Measurements from ENCODE around the gene PPWD1.
A peak's percentile ranks its signal among the peaks of the same experiment; 100 is the strongest.
"Not testable (repeated sequence)": the region's sequence is repeated elsewhere in the genome, so short reads cannot be mapped to it uniquely, and the experiment has no call there.

The PPWD1 gene

GRCh38 chr5:65556718-65557117, 6.4 kb upstream of the PPWD1 start:
- no peak overlapping the region for H3K27ac ChIP-seq
- no peak overlapping the region for H3K4me3 ChIP-seq (ENCODE audit: low read depth, low read length)
- no peaks in the 10 kb centered on the region for H3K27me3 ChIP-seq (ENCODE audit: insufficient read depth, low read depth, severe bottlenecking)
- H3K36me3 ChIP-seq = peaks cover 61% of the 10 kb centered on the region
- no peak for TF ChIP-seq CTCF (IDR thresholded peaks at IDR 0.05; ENCODE audit: low read depth, low read length)
- DNase-seq = no peak
- H3K9me3 ChIP-seq (ENCODE audit: severe bottlenecking) = no peaks in the 10 kb centered on the region

GRCh38 chr5:65563777-65564176, 681 bp downstream of the PPWD1 start:
- no peak for DNase-seq

GRCh38 chr5:65566505-65566904, 3.4 kb downstream of the PPWD1 start:
- H3K9me3 ChIP-seq (ENCODE audit: severe bottlenecking) = no peaks in the 10 kb centered on the region
- H3K27me3 ChIP-seq (ENCODE audit: insufficient read depth, low read depth, severe bottlenecking) = no peaks in the 10 kb centered on the region
- no peak overlapping the region for H3K4me3 ChIP-seq (ENCODE audit: low read depth, low read length)
- no peak for TF ChIP-seq CTCF (IDR thresholded peaks at IDR 0.05; ENCODE audit: low read depth, low read length)
- H3K36me3 ChIP-seq = peaks cover 29% of the 10 kb centered on the region
- no peak overlapping the region for H3K27ac ChIP-seq
- DNase-seq = no peak

More at GRCh38 chr5:65563777-65564176, 681 bp downstream of the PPWD1 start:
- TF ChIP-seq CTCF (IDR thresholded peaks at IDR 0.05; ENCODE audit: low read depth, low read length) = no peak
- Histone ChIP-seq H3K4me3 (ENCODE audit: low read depth, low read length) (peak overlapping the region; percentile 64), H3K9me3 (ENCODE audit: severe bottlenecking) (no peaks in the 10 kb centered on the region), H3K36me3 (peaks cover 24% of the 10 kb centered on the region), H3K27me3 (ENCODE audit: insufficient read depth, low read depth, severe bottlenecking) (no peaks in the 10 kb centered on the region), H3K27ac (peak overlapping the region; percentile 96)

GRCh38 chr5:65570598-65571226, 7.6 kb downstream of the PPWD1 start:
- no peak for TF ChIP-seq CTCF (IDR thresholded peaks at IDR 0.05; ENCODE audit: low read depth, low read length)
- H3K9me3 ChIP-seq (ENCODE audit: severe bottlenecking) = no peaks in the 10 kb centered on the region
- no peak overlapping the region for H3K4me3 ChIP-seq (ENCODE audit: low read depth, low read length)
- H3K27ac ChIP-seq = no peak overlapping the region
- DNase-seq = no peak
- H3K27me3 ChIP-seq (ENCODE audit: insufficient read depth, low read depth, severe bottlenecking) = no peaks in the 10 kb centered on the region
- H3K36me3 ChIP-seq = peaks cover 49% of the 10 kb centered on the region

- peaks cover 52% of the 10 kb centered on the region for H3K36me3 ChIP-seq
- no peak for TF ChIP-seq CTCF (IDR thresholded peaks at IDR 0.05; ENCODE audit: low read depth, low read length)
- no peak overlapping the region for H3K27ac ChIP-seq
- H3K9me3 ChIP-seq (ENCODE audit: severe bottlenecking) = no peaks in the 10 kb centered on the region
- no peaks in the 10 kb centered on the region for H3K27me3 ChIP-seq (ENCODE audit: insufficient read depth, low read depth, severe bottlenecking)
- H3K4me3 ChIP-seq (ENCODE audit: low read depth, low read length) = no peak overlapping the region
- no peak for DNase-seq
Measured at GRCh38 chr5:65577141-65577540, 14.0 kb downstream of the PPWD1 start.

GRCh38 chr5:65588694-65589093, 25.6 kb downstream of the PPWD1 start:
- no peak overlapping the region for H3K4me3 ChIP-seq (ENCODE audit: low read depth, low read length)
- H3K36me3 ChIP-seq = peaks cover 59% of the 10 kb centered on the region
- no peak overlapping the region for H3K27ac ChIP-seq
- no peaks in the 10 kb centered on the region for H3K27me3 ChIP-seq (ENCODE audit: insufficient read depth, low read depth, severe bottlenecking)
- TF ChIP-seq CTCF (IDR thresholded peaks at IDR 0.05; ENCODE audit: low read depth, low read length) = no peak
- no peaks in the 10 kb centered on the region for H3K9me3 ChIP-seq (ENCODE audit: severe bottlenecking)
- DNase-seq = no peak

GRCh38 chr5:65601761-65602160, 38.7 kb downstream of the PPWD1 start:
- H3K9me3 ChIP-seq (ENCODE audit: severe bottlenecking); DNase-seq; H3K27ac ChIP-seq; H3K27me3 ChIP-seq (ENCODE audit: insufficient read depth, low read depth, severe bottlenecking); H3K4me3 ChIP-seq (ENCODE audit: low read depth, low read length): not testable (repeated sequence)
- H3K36me3 ChIP-seq = peaks cover 57% of the 10 kb centered on the region
